Frontal cortex (tissue), 4 donors: ENCODE results near the gene ASPDH. TPM values are rescaled to one million over a fixed set of nuclear protein-coding genes. Genes with fewer than 3 reads are reported as not detected.
"Not testable (repeated sequence)": the region's sequence is repeated elsewhere in the genome, so short reads cannot be mapped to it uniquely, and the experiment has no call there.

Source experiments
- DNase-seq, 2 donors: peaks; one replicate each; pipeline ENCODE4 v3.0.0; 2012; ENCODE audit warnings: low spot score in 2 of 2
- FAIRE-seq: peaks from 2 replicates; lab custom pipeline; 2012; peaks lifted over from hg19 to GRCh38; lab: Jason Lieb, UNC
- total RNA-seq: library from RNA; depleted of rRNA; stranded (reverse); fragments of >200 nt; gene quantifications from one replicate; pipeline ENCODE4 v1.2.3, GENCODE V29; 2014
- donor health status: control.
- donor health status: control.
- donor health status: control.

The ASPDH gene
- total RNA-seq, 1 donor from 2014 or later: 0.82 TPM

DNA sequence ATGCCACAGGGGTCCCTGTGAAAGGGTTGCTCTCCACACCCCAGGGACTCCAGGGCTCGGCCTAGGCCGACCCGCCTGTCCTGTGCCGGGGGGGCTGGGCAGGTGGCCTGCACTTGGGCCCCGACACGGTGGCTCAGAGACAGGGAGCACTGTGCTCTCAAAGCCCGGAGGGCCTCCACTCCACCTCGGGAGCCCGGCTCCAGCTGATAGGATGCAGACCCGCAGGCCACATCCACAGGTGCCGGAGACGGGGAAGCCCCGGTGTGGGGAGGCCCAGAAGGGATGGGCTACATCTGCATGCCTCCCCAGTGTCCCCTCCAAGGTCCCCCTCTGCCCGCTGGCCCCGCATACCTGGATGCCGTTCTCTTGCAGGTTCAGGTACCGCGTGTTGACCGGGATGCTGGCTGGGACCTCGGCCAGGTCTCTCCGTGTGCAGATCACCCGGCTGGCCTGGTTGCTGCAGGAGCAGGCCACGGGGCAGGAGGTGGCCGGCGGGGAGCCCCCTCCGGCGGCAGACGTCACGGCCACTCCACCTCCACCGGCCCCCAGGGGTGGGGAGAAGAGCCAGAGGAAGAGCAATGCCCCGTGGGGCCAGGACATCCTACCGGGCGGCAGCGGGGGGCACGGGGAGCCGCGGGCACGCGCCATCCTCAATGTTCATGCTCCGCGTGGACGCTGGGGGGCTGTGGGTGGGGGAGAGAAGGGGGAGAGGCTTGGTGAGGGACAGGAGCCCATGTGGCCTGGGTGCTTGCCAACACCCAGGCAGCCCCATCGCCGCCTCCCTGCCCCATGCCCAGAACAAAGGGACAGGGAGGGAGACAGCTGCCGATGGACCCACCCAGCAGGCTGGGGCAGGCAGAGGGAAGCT lies 34.7 kb upstream of the ASPDH start:
- DNase-seq: peak in 1 of 2 donors; percentile 69
- no peak for FAIRE-seq

DNA sequence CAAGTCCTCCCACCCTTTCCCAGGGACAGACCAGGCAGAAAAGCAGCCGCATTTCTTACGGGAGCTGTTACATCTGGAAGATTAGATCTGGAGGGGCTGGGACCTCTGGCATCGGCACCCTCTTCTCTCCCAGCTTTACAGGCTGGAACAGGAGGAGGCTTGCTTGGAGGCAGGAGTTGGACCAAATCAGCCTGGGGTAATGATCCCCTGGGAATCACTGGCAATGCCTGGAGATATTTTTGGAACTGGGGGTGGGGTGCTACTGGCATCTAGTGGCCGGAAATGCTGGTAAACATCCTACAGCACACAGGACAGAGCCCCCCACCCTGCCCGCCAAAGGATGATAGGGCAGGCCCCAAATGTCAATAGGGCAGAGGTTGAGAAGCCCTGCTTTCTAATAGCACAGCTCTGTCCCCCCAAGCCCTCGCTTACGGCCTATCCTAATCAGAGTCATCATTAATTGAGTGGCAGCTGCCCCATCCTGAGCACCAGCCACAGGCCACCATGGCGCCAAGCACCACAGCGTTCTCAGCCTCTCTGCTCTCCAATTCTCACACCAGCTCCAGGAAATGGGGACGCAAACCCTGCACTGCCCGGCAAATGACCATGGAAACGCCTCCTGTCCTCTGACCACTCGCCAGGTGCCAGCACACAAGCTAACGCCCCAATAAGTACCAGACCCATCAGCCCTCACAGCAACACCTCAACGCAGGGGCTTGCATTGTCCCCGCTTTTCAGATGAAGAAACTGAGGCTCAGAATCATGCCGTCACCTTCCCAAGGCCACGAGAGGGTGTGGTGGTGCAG lies 33.9 kb upstream of the ASPDH start:
- FAIRE-seq: no peak
- no peak for DNase-seq

DNA sequence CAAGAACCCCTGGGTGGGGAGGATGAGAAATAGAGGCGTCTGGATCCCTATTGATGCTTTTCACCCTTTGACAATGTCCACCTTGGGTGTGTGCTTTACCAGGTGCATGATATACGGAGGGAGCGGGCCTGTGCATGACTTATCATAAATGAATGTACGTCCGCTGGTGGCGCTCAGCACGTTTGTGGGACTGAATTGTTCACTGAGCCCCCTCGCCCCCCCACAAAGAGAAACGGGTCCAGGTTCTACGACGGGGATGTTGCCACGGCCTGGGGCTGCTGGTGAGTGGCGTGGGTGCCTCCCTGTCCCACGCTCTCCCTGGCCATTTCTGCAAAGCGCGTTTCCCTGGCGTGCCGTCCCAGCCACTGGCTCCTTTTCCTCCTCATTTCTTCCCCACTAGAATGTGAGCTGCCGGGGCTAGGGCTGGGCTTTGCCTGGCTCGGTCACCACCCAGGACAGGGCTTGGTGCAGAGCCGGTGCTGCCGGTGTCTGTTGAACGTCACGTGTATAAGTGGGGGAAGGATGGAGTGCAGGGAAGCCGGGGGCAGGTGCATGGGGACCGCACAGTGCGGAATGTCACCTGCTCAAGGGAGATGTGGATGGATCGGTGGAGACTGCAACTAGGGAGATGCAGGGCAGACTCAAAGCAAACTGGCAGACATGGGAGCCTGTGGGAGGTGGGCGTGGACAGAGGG lies 33.0 kb upstream of the ASPDH start:
- DNase-seq (no peak), FAIRE-seq (no peak)

DNA sequence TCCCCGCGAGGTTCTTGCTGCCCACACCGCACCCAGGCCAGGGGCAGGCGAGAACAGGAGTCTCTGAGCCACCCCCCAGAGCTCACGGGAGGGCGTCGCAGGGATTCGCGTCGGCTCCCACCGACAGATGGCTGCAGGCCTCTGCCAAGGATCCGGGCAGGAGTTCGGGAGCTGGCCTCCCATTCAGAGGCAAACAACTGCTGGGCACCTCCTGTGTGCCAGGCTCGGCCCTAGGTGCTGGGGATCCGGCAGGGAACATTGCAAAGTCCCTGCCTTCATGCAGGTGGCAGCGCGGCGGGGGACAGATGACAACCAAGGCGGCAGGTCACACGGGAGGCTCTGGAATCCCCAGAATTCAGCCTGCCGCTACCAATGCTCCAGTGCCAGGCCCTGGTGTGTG lies 29.2 kb upstream of the ASPDH start:
- no peak for FAIRE-seq
- no peak for DNase-seq

GRCh38 chr19:50537769-50538230 lies 24.1 kb upstream of the ASPDH start:
- DNase-seq (peak in 1 of 2 donors; percentile 79), FAIRE-seq (no peak)

- FAIRE-seq (no peak), DNase-seq (no peak)
Measured at GRCh38 chr19:50537306-50537685, 23.6 kb upstream of the ASPDH start.

GRCh38 chr19:50536662-50537305 lies 23.1 kb upstream of the ASPDH start:
- FAIRE-seq (no peak), DNase-seq (no peak)

- DNase-seq (no peak), FAIRE-seq (no peak)
Measured at GRCh38 chr19:50535672-50536187, 22.0 kb upstream of the ASPDH start.

- FAIRE-seq (no peak), DNase-seq (no peak)
Measured at GRCh38 chr19:50534478-50534877, 20.8 kb upstream of the ASPDH start.

DNA sequence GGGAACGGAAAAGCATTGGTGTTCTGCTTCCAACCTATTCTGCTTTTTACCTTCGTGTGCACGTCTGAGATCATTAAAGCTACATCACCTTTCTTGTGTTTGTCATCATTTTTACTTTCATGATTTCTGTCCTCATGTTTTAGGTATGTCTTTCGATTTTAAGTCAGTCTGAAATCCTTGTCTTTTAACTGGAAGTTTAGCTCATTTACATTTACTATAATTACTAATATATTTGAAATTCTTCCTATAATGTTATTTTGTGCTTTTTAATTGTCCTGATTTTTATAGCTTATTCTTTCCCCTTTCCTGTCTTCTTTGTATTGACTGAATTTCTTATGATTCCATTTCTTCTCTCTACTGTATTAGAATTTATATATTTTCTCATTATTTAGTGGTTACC lies 19.2 kb upstream of the ASPDH start:
- DNase-seq: no peak
- no peak for FAIRE-seq

GRCh38 chr19:50531171-50531612 lies 17.5 kb upstream of the ASPDH start:
- DNase-seq (no peak), FAIRE-seq (no peak)

DNA sequence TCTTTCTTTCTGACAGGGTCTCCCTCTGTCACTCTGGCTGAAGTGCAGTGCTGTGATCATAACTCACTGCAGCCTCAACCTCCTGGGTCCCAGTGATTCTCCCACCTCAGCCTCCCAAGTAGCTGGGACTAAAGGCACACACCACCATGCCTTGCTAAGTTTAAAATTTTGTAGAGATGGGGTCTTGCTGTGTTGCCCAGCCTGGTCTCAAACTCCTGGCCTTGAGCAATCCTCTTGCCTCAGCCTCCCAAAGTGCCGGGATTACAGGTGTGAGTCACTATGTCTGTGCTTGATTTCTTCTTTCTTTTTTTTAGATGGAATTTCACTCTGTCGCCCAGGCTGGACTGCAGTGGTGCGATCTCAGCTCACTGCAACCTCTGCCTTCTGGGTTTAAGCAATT lies 14.3 kb upstream of the ASPDH start:
- not testable (repeated sequence) for FAIRE-seq

DNA sequence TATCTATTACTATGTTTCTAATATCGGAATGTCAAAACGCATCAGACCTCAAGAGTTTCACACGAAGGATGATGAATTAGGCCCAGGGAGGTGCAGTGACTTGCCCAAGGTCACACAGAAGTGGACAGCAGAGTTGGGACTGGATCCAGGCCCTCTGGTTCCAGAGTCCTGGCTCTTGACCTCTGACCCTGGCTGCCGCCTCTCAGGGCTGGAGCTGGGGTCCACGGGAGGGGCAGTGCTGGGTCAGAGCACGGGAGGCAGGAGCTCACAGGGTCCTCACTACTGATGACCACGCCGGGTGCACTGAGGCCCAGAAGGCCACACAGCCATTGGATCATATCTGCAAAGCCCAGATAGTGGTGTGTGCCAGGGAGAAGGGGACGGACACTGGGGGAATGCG lies 9.2 kb upstream of the ASPDH start:
- DNase-seq (no peak), FAIRE-seq (no peak)

More for the DNA sequence above, 14.3 kb upstream of the ASPDH start:
- DNase-seq: not testable (repeated sequence)

GRCh38 chr19:50520822-50521465 lies 7.2 kb upstream of the ASPDH start:
- FAIRE-seq: no peak
- no peak for DNase-seq

GRCh38 chr19:50519006-50519575 lies 5.4 kb upstream of the ASPDH start:
- FAIRE-seq (no peak), DNase-seq (no peak)

- FAIRE-seq (no peak), DNase-seq (no peak)
Measured at GRCh38 chr19:50518091-50519005, 4.6 kb upstream of the ASPDH start.

GRCh38 chr19:50517704-50518075 lies 4.0 kb upstream of the ASPDH start:
- FAIRE-seq (no peak), DNase-seq (no peak)
